LNCaP clone FGC (cell line): ENCODE measurements around the gene GAREM2.
"Not testable (repeated sequence)": the region's sequence is repeated elsewhere in the genome, so short reads cannot be mapped to it uniquely, and the experiment has no call there.

Experiments
- DNase-seq: peaks from one replicate; pipeline ENCODE4 v3.0.0-alpha.2; 2011; ENCODE audit warnings: low read depth
- H3K4me3 ChIP-seq: 2 replicates; pipeline ENCODE4 v1.5.1; 2011; ENCODE audit warnings: mild to moderate bottlenecking, low read depth, low read length, control low read depth
- CTCF ChIP-seq: IDR thresholded peaks from 2 replicates; pipeline ENCODE4 v1.5.1; 2012; ENCODE audit warnings: mild to moderate bottlenecking; ENCODE audit not compliant: control insufficient read depth, insufficient read depth; ENCODE audit errors: extremely low read depth

The GAREM2 gene

GRCh38 chr2:26157580-26157979 lies 15.3 kb upstream of the GAREM2 start:
- H3K4me3 ChIP-seq: no peak overlapping the region
- TF ChIP-seq CTCF: no peak
- no peak for DNase-seq

- H3K4me3 ChIP-seq: no peak overlapping the region
- no peak for TF ChIP-seq CTCF
- DNase-seq: no peak
These were observed 11.0 kb upstream of the GAREM2 start for GRCh38 chr2:26161926-26162325.

- H3K4me3 ChIP-seq: no peak overlapping the region
- no peak for DNase-seq
- no peak for TF ChIP-seq CTCF
These were observed 9.9 kb upstream of the GAREM2 start for GRCh38 chr2:26162963-26163362.

- TF ChIP-seq CTCF: no peak
- DNase-seq: no peak
- no peak overlapping the region for H3K4me3 ChIP-seq
These were observed 8.7 kb upstream of the GAREM2 start for GRCh38 chr2:26164231-26164630.

GRCh38 chr2:26164641-26165211 lies 8.2 kb upstream of the GAREM2 start:
- H3K4me3 ChIP-seq: no peak overlapping the region
- DNase-seq: no peak
- no peak for TF ChIP-seq CTCF

- DNase-seq: no peak
- no peak for TF ChIP-seq CTCF
- no peak overlapping the region for H3K4me3 ChIP-seq
These were observed 7.5 kb upstream of the GAREM2 start for GRCh38 chr2:26165403-26165802.

GRCh38 chr2:26166541-26166940 lies 6.3 kb upstream of the GAREM2 start:
- not testable (repeated sequence) for H3K4me3 ChIP-seq, DNase-seq

- DNase-seq: no peak
- H3K4me3 ChIP-seq: no peak overlapping the region
- TF ChIP-seq CTCF: no peak
These were observed 4.1 kb upstream of the GAREM2 start for GRCh38 chr2:26168785-26169184.
